B cell (primary cell): ENCODE data around the gene NLGN4X. TPM values are rescaled to one million over a fixed set of nuclear protein-coding genes. Genes with fewer than 3 reads are reported as not detected.

ENCODE experiments used
- ATAC-seq: fragments of 200-7000 bp; cut with Tn5 transposase; one replicate; pipeline ENCODE4 v1.10.0; 2021; ENCODE audit warnings: low read depth, mild to moderate bottlenecking, moderate number of reproducible peaks, moderate library complexity
- CTCF ChIA-PET: fragments of 350-600 bp; sonication (Branson Sonifier 250); formaldehyde crosslinking; loops from one replicate; lab custom pipeline; 2021; ENCODE audit warnings: antibody characterized with exemption, inconsistent platforms; lab: Charles Lee
- POLR2A ChIA-PET: fragments of 350-600 bp; sonication (Branson Sonifier 250); formaldehyde crosslinking; loops from one replicate; lab custom pipeline; 2021; ENCODE audit warnings: antibody characterized with exemption; lab: Charles Lee
- DNase-seq: peaks from one replicate; pipeline ENCODE4 v3.0.0; 2013
- H2AFZ ChIP-seq: 2 replicates; pipeline ENCODE4 v1.6.1; 2012; ENCODE audit warnings: mild to moderate bottlenecking, low read depth, low read length; ENCODE audit not compliant: insufficient read depth, poor library complexity, severe bottlenecking
- H3K27ac ChIP-seq, 2 donors: 1 replicate in 1 of 2; 2 replicates in 1 of 2; pipeline ENCODE4 v1.5.1; 2012 to 2013; ENCODE audit warnings: low read length in 2 of 2, mild to moderate bottlenecking in 2 of 2, moderate library complexity in 1 of 2
- H3K27me3 ChIP-seq, 4 experiments: fragments of 200-600 bp in 1 of 4; sonication (generic) in 1 of 4; replicated peaks in 1 of 4; 1 replicate in 2 of 4; 2 replicates in 2 of 4; pipeline versions ENCODE4 v1.6.1 to v1.7.0; 2013 to 2016; ENCODE audit warnings: low read length in 3 of 4, mild to moderate bottlenecking in 2 of 4, mixed read lengths in 1 of 4, moderate library complexity in 1 of 4; ENCODE audit not compliant: insufficient read depth in 4 of 4, control insufficient read depth in 3 of 4; ENCODE audit errors: control extremely low read depth in 1 of 4
- H3K36me3 ChIP-seq, 2 experiments: replicated peaks in 1 of 2; 1 replicate in 1 of 2; 2 replicates in 1 of 2; pipeline versions ENCODE4 v1.6.1 to v1.7.1; 2013; ENCODE audit warnings: low read length in 1 of 2; ENCODE audit not compliant: insufficient read depth in 2 of 2, control insufficient read depth in 1 of 2; ENCODE audit errors: control extremely low read depth in 1 of 2, extremely low read depth in 1 of 2
- H3K4me1 ChIP-seq, 2 donors: fragments of 200-600 bp in 1 of 2; sonication (generic) in 1 of 2; 1 replicate in 1 of 2; 2 replicates in 1 of 2; pipeline versions ENCODE4 v1.5.1 to v1.6.1; 2013 to 2017; ENCODE audit warnings: low read length in 2 of 2; ENCODE audit not compliant: control insufficient read depth in 2 of 2, insufficient read depth in 2 of 2
- H3K4me2 ChIP-seq: replicated peaks from 2 replicates; pipeline ENCODE3; 2012; ENCODE audit warnings: mild to moderate bottlenecking, low read depth, low read length; ENCODE audit not compliant: poor library complexity, severe bottlenecking
- H3K4me3 ChIP-seq, 5 experiments: fragments of 200-600 bp in 1 of 5; sonication (generic) in 1 of 5; 1 replicate in 3 of 5; 2 replicates in 2 of 5; pipeline versions ENCODE4 v1.5.1 to v1.7.0; 2011 to 2016; ENCODE audit warnings: low read length in 4 of 5, mild to moderate bottlenecking in 4 of 5, low read depth in 2 of 5, control low read depth in 1 of 5, moderate library complexity in 1 of 5; ENCODE audit not compliant: insufficient read depth in 1 of 5; ENCODE audit errors: control extremely low read depth in 1 of 5, extremely low read depth in 1 of 5
- H3K79me2 ChIP-seq: fragments of 200-600 bp; sonication (generic); one replicate; pipeline ENCODE4 v1.6.0; 2016; ENCODE audit warnings: low read length; ENCODE audit not compliant: control insufficient read depth, insufficient read depth
- H3K9ac ChIP-seq: fragments of 200-600 bp; sonication (generic); 2 replicates; pipeline ENCODE4 v1.6.1; 2017; ENCODE audit warnings: mild to moderate bottlenecking, low read length, moderate library complexity
- H3K9me3 ChIP-seq, 3 donors: one replicate each; pipeline versions ENCODE4 v1.6.1 to v1.7.1; 2013; ENCODE audit warnings: low read length in 2 of 3; ENCODE audit not compliant: control insufficient read depth in 2 of 3, insufficient read depth in 1 of 3; ENCODE audit errors: control extremely low read depth in 1 of 3
- H4K20me1 ChIP-seq: 2 replicates; pipeline ENCODE4 v1.6.0; 2012; ENCODE audit warnings: mild to moderate bottlenecking, low read length; ENCODE audit not compliant: insufficient read depth, control insufficient read depth, poor library complexity, severe bottlenecking
- H3K27ac Mint-ChIP-seq: one replicate; pipeline ENCODE4 v1.8.0; 2021; ENCODE audit warnings: mixed read lengths
- H3K27me3 Mint-ChIP-seq: one replicate; pipeline ENCODE4 v1.8.0; 2021; ENCODE audit warnings: mixed read lengths
- H3K4me1 Mint-ChIP-seq: one replicate; pipeline ENCODE4 v1.8.0; 2021; ENCODE audit warnings: mixed read lengths
- H3K4me3 Mint-ChIP-seq: one replicate; pipeline ENCODE4 v1.8.0; 2021; ENCODE audit warnings: mixed read lengths
- H3K9me3 Mint-ChIP-seq: one replicate; pipeline ENCODE4 v1.8.0; 2022; ENCODE audit warnings: mixed read lengths; ENCODE audit not compliant: insufficient read depth
- CTCF ChIP-seq: fragments of 200-600 bp; IDR thresholded peaks from one replicate; pipeline ENCODE4 v1.8.0; 2022; ENCODE audit warnings: antibody characterized with exemption, mild to moderate bottlenecking
- EZH2 ChIP-seq: IDR thresholded peaks from 2 replicates; pipeline ENCODE4 v1.6.1; 2012; ENCODE audit warnings: borderline replicate concordance, low read depth, mild to moderate bottlenecking, moderate library complexity, low read length; ENCODE audit not compliant: insufficient read depth, poor library complexity, severe bottlenecking
- whole genome bisulfite sequencing: methylation state at CpG from one replicate; pipeline ENCODE4 v1.1.5; 2013; ENCODE audit warnings: missing lambda C conversion rate; ENCODE audit not compliant: insufficient coverage; 5-methylcytosine and 5-hydroxymethylcytosine counted together
- intact Hi-C: fragments of 100-400 bp; cut with micrococcal nuclease; formaldehyde crosslinking; loops from one replicate; pipeline ENCODE4 v1.10.0; 2022
- polyA plus RNA-seq: library from polyadenylated mRNA; depleted of rRNA; stranded (reverse); fragments of >200 nt; gene quantifications from 2 replicates; pipeline ENCODE4 v1.2.3, GENCODE V29; 2012
- total RNA-seq, 2 donors: library from RNA; stranded (reverse); fragments of 120-200 nt in 1 of 2; gene quantifications; 1 replicate in 1 of 2; 2 replicates in 1 of 2; pipeline versions ENCODE4 v1.2.3 to v1.2.4, GENCODE V29; 2013 to 2022

Gene NLGN4X
- total and polyA plus RNA-seq, 2 donors (not counting 1 experiment from before 2014, with no cell fraction given) = 0.09 to 0.34 TPM

DNA sequence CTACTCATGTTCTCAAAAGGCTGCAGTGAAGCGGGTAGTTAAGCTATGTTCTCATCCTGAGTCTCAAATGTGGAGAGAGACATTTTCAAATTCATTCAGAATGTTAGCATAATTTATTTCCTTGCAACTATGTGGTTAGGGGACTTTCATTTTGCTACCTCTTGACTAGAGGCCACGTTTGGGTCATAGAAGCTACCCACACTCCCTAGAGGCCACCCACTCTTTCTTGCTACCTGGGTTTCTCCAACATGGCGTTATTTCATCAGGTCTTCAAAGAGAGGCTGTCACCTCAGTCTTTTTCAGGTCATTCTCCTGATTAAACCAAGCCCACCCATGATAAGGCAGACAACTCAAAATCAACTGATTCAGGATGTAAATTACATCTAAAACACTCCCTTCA, 34.3 kb upstream of the NLGN4X start:
- Histone ChIP-seq H3K9me3 (no peaks in the 10 kb centered on the region), H3K36me3 (no peaks in the 10 kb centered on the region), H4K20me1 (no peaks in the 10 kb centered on the region), H3K9ac (no peak overlapping the region), H3K4me3 (no peak overlapping the region), H3K4me2 (no peak overlapping the region), H2AFZ (no peak overlapping the region), H3K4me1 (no peaks in the 10 kb centered on the region), H3K27ac (no peak overlapping the region), H3K79me2 (no peaks in the 10 kb centered on the region), H3K27me3 (no peaks in the 10 kb centered on the region)
- Mint-ChIP-seq H3K27ac (no peak overlapping the region), H3K4me3 (no peak overlapping the region), H3K4me1 (no peaks in the 10 kb centered on the region), H3K9me3 (no peaks in the 10 kb centered on the region), H3K27me3 (no peaks in the 10 kb centered on the region)
- POLR2A ChIA-PET = no interaction called here
- intact Hi-C loops = no loop called here
- CTCF ChIA-PET = no interaction called here
- DNase-seq (no peak), ATAC-seq (no peak)
- 43% methylated on average over 1 of the region's 3 CpGs for WGBS
- TF ChIP-seq CTCF (no peak), EZH2 (no peak)

GRCh38 chrX:6257025-6257424, 28.4 kb upstream of the NLGN4X start:
- no peaks in the 10 kb centered on the region for H3K27me3 Mint-ChIP-seq
- ChIA-PET CTCF (no interaction called here), POLR2A (no interaction called here)
- H3K27ac ChIP-seq = no peak overlapping the region
- intact Hi-C loops = no loop called here
- H3K4me3 ChIP-seq = no peak overlapping the region
- no peak overlapping the region for H3K4me2 ChIP-seq
- H3K36me3 ChIP-seq = no peaks in the 10 kb centered on the region
- no peaks in the 10 kb centered on the region for H3K79me2 ChIP-seq
- no peak overlapping the region for H3K9ac ChIP-seq
- no peak overlapping the region for H3K27ac Mint-ChIP-seq
- no peak overlapping the region for H2AFZ ChIP-seq
- no peaks in the 10 kb centered on the region for H3K4me1 Mint-ChIP-seq
- ATAC-seq (no peak), DNase-seq (no peak)
- TF ChIP-seq EZH2 (no peak), CTCF (no peak)
- H3K9me3 ChIP-seq = no peaks in the 10 kb centered on the region
- WGBS = no CpG with 5 or more reads among the region's 3 CpGs
- no peaks in the 10 kb centered on the region for H4K20me1 ChIP-seq
- H3K9me3 Mint-ChIP-seq = no peaks in the 10 kb centered on the region
- no peaks in the 10 kb centered on the region for H3K4me1 ChIP-seq
- no peaks in the 10 kb centered on the region for H3K27me3 ChIP-seq
- no peak overlapping the region for H3K4me3 Mint-ChIP-seq
